ENCODE results near the gene CHD6.

The CHD6 gene

DNA sequence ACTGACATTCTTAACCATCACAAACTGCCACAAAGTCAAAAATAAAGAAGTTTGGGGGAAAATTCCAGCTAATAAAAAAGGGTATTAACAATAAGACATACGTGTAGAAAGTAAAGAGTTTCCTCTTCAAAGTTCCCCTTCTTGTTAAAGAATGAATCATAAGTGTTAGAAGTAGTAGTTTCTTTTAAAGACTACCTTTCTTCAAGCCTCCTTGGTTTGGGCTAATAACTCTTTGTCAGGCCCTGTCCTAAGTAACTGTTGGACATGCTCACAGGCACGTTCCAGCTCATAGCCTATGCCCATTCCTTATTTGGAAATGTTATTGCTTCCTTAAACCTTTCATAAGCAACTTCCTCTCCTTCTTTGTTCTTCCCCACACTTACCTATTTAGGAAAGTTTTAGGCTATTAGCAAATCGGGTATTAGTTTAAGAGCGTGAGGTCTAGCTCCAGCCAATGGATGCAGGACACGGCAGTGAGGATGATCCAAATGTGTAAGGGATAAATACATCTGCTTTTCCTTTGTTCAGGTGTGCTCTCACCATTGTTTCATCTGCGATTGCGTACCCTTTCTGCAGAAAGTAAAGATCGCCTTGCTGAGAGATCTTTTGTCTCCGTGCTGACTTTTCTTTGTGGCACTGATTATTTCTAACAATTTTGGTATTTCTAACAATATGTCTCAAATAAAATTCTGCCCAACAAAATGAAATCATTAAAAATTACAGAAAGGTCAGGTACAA is 64.9 kb downstream of the CHD6 start:
- TF ChIP-seq CREB1 (IDR thresholded peaks at IDR 0.05; ENCODE audit: low read depth): no peak
- TF ChIP-seq EP300 (IDR thresholded peaks at IDR 0.05; ENCODE audit: borderline replicate concordance): no peak
- TF ChIP-seq FOXM1 (IDR thresholded peaks at IDR 0.05; ENCODE audit: borderline replicate concordance, low read depth): no peak
- no peak for TF ChIP-seq EGR1 (IDR thresholded peaks at IDR 0.05)
- no peak for TF ChIP-seq CEBPB (IDR thresholded peaks at IDR 0.05)
- no peak for TF ChIP-seq NFIC (IDR thresholded peaks at IDR 0.05)
- no peak for TF ChIP-seq TEAD4 (IDR thresholded peaks at IDR 0.05)
- TF ChIP-seq RAD21 (IDR thresholded peaks at IDR 0.05; ENCODE audit: low read depth): no peak
- TF ChIP-seq ZBTB7A (IDR thresholded peaks at IDR 0.05; ENCODE audit: low read depth): no peak
- TF ChIP-seq TAF1 (IDR thresholded peaks at IDR 0.05; ENCODE audit: low read depth): no peak
- TF ChIP-seq, protein P1, sequence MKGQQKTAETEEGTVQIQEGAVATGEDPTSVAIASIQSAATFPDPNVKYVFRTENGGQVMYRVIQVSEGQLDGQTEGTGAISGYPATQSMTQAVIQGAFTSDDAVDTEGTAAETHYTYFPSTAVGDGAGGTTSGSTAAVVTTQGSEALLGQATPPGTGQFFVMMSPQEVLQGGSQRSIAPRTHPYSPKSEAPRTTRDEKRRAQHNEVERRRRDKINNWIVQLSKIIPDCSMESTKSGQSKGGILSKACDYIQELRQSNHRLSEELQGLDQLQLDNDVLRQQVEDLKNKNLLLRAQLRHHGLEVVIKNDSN (IDR thresholded peaks at IDR 0.05): no peak
- TF ChIP-seq, protein P2, sequence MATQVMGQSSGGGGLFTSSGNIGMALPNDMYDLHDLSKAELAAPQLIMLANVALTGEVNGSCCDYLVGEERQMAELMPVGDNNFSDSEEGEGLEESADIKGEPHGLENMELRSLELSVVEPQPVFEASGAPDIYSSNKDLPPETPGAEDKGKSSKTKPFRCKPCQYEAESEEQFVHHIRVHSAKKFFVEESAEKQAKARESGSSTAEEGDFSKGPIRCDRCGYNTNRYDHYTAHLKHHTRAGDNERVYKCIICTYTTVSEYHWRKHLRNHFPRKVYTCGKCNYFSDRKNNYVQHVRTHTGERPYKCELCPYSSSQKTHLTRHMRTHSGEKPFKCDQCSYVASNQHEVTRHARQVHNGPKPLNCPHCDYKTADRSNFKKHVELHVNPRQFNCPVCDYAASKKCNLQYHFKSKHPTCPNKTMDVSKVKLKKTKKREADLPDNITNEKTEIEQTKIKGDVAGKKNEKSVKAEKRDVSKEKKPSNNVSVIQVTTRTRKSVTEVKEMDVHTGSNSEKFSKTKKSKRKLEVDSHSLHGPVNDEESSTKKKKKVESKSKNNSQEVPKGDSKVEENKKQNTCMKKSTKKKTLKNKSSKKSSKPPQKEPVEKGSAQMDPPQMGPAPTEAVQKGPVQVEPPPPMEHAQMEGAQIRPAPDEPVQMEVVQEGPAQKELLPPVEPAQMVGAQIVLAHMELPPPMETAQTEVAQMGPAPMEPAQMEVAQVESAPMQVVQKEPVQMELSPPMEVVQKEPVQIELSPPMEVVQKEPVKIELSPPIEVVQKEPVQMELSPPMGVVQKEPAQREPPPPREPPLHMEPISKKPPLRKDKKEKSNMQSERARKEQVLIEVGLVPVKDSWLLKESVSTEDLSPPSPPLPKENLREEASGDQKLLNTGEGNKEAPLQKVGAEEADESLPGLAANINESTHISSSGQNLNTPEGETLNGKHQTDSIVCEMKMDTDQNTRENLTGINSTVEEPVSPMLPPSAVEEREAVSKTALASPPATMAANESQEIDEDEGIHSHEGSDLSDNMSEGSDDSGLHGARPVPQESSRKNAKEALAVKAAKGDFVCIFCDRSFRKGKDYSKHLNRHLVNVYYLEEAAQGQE (IDR thresholded peaks at IDR 0.05; ENCODE audit: low read depth): no peak
- TF ChIP-seq, protein P3, sequence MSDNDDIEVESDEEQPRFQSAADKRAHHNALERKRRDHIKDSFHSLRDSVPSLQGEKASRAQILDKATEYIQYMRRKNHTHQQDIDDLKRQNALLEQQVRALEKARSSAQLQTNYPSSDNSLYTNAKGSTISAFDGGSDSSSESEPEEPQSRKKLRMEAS (IDR thresholded peaks at IDR 0.05): no peak
- no peak for TF ChIP-seq TCF12 (IDR thresholded peaks at IDR 0.05; ENCODE audit: low read depth)
- no peak for TF ChIP-seq YY1 (IDR thresholded peaks at IDR 0.05; ENCODE audit: low read depth)

DNA sequence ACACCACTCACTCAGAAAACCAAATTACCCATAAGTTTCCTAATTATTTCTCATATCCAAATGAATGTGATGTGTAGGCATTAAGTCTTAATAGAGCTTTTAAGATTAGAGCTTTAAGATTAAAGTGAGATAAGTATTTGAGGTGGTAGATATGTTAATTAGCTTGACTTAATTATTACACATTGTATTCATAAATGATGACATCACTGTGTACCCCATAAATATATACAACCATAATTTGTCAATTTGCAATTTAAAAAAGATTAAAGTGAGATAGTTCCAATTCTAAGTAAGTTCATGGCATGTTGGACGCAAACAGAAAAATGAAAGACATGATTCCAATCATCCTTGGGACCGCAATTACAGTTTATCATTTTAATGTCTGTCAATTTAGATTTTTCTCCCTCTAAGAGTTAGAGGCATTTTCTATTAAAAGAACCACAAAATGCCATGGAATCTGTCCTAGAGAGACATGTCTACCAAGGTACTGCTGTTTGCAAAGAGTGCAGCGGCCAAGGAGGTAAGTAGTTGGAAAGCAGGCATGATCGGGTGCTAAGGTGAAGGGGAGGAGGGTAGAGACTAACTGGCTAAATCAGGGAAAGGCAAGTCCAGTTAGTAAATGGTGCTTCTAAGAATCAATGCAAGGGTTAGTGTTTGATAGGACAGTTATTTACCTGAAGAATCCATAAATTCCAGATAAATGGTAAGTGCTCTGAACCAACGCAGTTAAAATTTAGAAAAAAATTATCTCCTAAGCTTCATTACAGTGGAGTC is 65.7 kb downstream of the CHD6 start:
- TF ChIP-seq, protein P2 (IDR thresholded peaks at IDR 0.05; ENCODE audit: low read depth): no peak
- TF ChIP-seq EP300 (IDR thresholded peaks at IDR 0.05; ENCODE audit: borderline replicate concordance) (no peak), RAD21 (IDR thresholded peaks at IDR 0.05; ENCODE audit: low read depth) (no peak), YY1 (IDR thresholded peaks at IDR 0.05; ENCODE audit: low read depth) (no peak), TAF1 (IDR thresholded peaks at IDR 0.05; ENCODE audit: low read depth) (no peak), CEBPB (IDR thresholded peaks at IDR 0.05) (no peak), FOXM1 (IDR thresholded peaks at IDR 0.05; ENCODE audit: borderline replicate concordance, low read depth) (no peak), TCF12 (IDR thresholded peaks at IDR 0.05; ENCODE audit: low read depth) (no peak), ZBTB7A (IDR thresholded peaks at IDR 0.05; ENCODE audit: low read depth) (no peak), NFIC (IDR thresholded peaks at IDR 0.05) (no peak), TEAD4 (IDR thresholded peaks at IDR 0.05) (no peak), EGR1 (IDR thresholded peaks at IDR 0.05) (no peak), CREB1 (IDR thresholded peaks at IDR 0.05; ENCODE audit: low read depth) (no peak)
- TF ChIP-seq, protein P3 (IDR thresholded peaks at IDR 0.05): no peak
- TF ChIP-seq, protein P1 (IDR thresholded peaks at IDR 0.05): no peak

DNA sequence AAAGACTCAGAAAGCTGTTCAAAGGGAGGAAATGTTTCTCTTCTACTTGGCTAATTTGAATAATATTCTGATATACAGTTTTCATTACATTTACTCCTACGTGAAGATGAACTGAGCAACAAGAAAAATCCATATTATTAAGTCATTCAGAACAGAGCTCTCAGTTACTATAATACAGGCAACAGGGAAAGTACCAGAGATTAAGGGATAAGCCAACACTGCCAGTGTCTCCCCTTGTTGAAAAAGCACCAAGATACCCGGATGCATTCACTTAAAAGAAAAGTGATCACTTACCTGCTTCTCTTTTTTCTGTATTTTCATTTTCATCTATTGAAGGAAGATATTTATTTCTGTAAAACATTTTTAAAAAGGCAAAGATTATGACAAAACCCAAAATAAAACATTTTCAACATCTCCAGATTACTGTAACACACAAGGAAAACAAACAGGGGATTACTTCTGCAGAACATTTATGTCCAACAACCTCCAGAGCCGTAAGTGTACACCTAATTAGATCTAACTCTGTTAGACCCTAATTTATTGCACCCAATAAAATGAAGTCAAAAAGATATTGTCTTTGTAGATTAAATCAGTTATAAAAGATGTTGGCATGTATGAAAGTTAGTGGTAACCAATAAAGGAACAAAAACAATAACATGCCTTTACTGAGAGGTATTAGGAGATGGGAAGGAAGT is 67.0 kb downstream of the CHD6 start:
- TF ChIP-seq RAD21 (IDR thresholded peaks at IDR 0.05; ENCODE audit: low read depth) (no peak), YY1 (IDR thresholded peaks at IDR 0.05; ENCODE audit: low read depth) (no peak), CEBPB (IDR thresholded peaks at IDR 0.05) (no peak), EGR1 (IDR thresholded peaks at IDR 0.05) (no peak), TCF12 (IDR thresholded peaks at IDR 0.05; ENCODE audit: low read depth) (no peak), TEAD4 (IDR thresholded peaks at IDR 0.05) (no peak), CREB1 (IDR thresholded peaks at IDR 0.05; ENCODE audit: low read depth) (no peak), TAF1 (IDR thresholded peaks at IDR 0.05; ENCODE audit: low read depth) (no peak), FOXM1 (IDR thresholded peaks at IDR 0.05; ENCODE audit: borderline replicate concordance, low read depth) (no peak), NFIC (IDR thresholded peaks at IDR 0.05) (no peak)
- TF ChIP-seq, protein P3 (IDR thresholded peaks at IDR 0.05): no peak
- TF ChIP-seq, protein P1 (IDR thresholded peaks at IDR 0.05): no peak

DNA sequence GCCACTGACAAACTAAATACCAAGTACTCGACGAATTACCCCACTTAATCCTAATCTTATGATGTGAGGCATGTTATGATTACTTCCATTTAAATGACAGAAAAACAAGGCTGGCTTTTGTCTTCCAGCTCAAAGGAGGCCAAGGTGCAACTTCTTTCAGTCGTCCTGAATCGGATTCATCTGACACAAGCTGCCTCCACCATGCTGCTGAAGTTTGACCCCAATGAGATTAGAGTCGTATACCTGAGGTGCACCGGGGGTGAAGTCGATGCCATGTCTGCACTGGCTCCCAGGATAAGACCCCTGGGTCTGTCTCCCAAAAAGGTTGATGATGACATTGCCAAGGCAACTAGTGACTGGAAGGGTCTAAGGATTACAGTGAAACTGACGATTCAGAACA is 71.0 kb downstream of the CHD6 start:
- TF ChIP-seq ZBTB7A (IDR thresholded peaks at IDR 0.05; ENCODE audit: low read depth) (no peak), NFIC (IDR thresholded peaks at IDR 0.05) (no peak), TCF12 (IDR thresholded peaks at IDR 0.05; ENCODE audit: low read depth) (no peak), TEAD4 (IDR thresholded peaks at IDR 0.05) (no peak), CEBPB (IDR thresholded peaks at IDR 0.05) (no peak)
- TF ChIP-seq, protein P2 (IDR thresholded peaks at IDR 0.05; ENCODE audit: low read depth): no peak

All from Ishikawa (cell line).